GM18519 (cell line): ENCODE data around the gene FLAD1.

Experiments
- ATAC-seq: cut with Tn5 transposase; IDR thresholded peaks from one replicate; pipeline ENCODE4 v1.9.1; 2021; ENCODE audit warnings: mild to moderate bottlenecking, moderate library complexity; ENCODE audit not compliant: unreplicated experiment, low FRiP score

FLAD1 gene

DNA sequence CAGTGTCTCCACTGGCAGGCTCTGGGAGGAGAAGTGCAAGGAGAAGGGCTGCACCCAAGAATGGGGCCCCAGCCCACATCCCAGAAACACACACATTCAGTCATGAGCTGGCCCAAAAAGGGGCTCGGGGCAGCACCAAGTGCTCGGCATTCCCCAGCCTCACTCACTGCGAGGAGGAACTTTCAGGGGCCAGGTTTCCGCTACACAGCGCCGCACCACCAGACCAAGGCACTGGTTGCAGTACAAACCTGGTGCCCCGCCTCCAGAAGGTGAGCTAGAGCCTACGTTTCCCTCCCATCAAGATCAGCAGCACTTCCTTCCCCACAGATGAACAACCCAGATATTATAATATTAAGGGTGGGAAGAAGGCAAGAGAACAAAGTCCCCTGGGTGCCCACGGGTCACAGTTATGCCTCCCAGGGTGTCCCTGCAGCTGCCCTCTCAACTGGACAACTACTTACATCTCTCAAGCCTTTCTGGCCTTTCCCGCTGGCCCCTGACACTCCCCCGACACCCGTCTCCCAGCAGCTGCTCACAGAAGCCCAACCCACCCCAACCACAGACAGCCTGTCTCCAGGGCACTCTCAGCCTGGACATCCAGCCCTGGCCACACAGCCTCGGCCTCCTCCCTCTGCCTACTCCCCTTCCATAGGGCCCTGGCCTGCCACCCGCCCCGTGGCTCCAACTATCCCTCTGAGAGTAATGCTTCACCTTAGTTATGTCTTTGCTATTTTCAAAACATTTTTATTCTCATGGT is 31.1 kb upstream of the FLAD1 start:
- no peak for ATAC-seq

- no peak for ATAC-seq
Measured at GRCh38 chr1:154952664-154953063, 30.5 kb upstream of the FLAD1 start.

DNA sequence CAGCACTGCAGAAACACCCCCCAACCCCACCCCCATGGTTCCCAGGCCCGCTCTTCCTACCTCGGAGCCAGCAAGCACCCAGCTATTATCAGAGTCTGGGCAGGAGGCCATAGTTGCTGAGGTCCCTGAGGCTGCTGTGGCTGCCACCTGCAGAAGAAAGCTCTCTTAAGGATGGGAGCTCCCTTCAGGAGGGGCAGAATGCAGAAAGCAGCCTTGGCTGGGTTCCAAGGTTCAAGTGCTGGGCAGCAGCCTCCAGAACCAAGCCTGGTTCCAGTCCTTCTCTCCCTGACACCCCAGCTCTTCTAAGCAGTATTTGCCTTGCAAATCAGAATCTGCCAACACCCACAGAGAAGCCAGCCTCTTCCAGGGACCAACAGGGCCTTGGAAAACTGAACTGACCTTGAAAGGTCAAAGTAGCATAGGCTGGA is 29.5 kb upstream of the FLAD1 start:
- ATAC-seq = no peak

DNA sequence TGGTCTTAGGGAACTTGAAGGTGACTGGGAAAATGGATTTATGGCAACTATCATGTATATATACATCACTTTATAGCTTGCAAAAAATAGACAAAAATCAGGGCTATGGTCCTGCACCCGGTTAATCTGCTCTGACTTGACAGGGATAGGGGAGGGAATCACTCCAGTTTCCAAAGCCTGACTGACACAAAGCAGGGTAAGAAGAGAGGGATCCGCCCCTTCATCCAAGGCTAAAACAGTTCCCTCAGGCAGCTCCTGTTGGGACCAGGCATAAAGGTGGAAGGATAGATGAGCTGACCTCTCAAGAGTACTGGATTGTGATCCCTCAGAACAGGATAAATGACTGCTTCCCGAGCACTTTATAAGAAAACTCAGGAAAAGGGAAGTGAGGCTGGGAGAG is 28.6 kb upstream of the FLAD1 start:
- no peak for ATAC-seq

DNA sequence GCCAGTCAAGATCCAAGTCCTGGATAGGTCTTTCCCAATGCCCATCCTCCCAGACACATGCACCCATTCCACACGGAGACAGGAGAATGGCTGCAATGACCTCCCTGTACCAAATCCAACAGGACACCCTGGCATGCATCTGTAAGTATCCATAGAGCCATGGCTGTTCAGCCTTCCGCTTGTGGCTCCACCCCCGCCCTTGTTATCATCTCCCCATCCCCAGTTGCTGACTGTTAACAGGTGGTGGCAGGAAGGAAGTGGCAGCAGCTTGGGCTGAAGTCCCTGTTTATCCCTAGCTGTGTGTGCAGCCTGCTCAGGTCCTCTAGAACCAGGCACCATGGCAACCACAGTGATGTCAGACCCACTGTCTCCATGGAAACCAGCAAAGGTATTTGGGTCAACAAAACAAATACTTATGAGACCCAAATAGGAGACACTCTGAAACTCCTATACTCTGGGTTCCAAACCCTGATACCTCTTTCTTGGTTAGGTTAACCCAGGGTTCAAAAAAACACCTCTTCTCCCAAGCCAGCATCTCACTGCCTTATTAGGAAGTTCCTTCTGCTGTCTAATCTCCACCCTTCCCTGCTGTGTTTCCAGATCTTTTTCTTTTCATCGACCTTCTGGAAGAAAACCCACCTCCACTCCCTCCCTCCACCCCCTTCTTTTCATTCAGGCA is 28.0 kb upstream of the FLAD1 start:
- no peak for ATAC-seq

DNA sequence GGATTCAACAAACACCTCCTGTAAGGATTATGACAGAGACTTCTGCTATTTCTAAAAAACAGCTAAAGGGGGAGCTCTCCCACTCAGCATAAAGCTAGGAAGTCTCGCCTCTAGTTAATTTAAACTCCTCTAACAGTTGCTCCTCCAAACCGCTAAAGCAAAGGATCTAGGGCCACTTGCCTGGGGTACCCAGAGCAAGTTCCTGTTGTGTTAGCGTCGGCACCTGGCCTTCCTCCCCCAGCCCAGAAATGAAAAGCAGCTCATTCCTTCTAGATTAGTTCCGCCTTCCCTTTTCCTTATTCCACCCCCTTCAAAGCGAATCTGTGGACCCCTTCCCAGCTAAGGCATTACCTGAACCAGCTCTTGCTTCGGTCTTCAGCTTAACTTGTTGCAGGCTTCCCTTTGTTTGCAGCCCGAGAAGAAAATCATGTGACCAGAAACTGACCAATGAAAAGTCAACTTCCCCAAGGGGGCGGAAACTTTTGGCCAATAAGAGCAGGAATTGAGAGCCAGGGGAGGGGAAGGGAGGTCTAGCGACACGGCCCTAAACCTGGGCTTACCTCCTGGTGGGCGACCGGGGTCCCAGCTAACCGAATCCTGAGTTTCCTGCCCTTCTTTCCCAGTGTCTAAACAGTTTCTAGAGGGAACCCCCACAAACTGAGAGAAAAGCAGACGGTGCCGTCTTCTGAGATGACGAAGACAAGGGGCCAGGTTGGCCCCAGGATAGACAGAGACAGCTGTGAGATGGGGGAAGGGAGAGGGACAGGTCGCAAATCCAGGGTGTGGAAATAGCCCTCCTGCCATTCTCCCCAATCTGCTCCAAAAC is 27.2 kb upstream of the FLAD1 start, which contains the start of gene PBXIP1:
TSS of gene PBXIP1 (minus strand) at position 382 of the 826 bp plus-strand sequence. CDS start 2,378 bp downstream, outside the sequence.
- ATAC-seq = no peak

GRCh38 chr1:154956544-154956941 is 26.6 kb upstream of the FLAD1 start:
- ATAC-seq = no peak

DNA sequence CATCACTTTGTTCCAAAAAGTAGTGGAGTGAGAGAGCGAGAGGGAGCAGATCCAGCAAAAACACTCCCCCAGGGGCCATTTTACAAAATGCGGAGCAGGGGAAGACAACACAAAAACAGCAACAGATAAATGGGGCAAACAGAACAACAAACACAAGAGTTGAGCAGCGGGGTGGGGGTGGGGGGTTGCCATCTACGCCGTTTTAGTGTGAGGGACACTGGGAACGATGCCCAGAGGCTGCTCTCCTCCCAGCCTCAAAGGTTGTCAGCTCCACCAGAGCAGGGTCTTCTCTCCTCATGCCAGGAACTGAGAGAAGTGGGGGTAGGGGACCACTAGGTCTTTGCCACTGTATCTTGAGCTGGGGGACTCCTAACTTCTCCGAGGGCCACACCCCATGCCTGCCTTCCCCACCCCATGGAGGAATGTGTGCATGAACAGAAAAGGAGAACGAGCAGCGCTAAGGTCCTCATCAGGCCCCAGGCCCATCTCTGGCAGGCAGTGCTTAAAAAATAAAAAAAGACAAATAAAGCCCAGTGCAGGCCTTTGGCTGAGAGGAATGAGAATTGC is 26.0 kb upstream of the FLAD1 start:
- ATAC-seq = no peak

DNA sequence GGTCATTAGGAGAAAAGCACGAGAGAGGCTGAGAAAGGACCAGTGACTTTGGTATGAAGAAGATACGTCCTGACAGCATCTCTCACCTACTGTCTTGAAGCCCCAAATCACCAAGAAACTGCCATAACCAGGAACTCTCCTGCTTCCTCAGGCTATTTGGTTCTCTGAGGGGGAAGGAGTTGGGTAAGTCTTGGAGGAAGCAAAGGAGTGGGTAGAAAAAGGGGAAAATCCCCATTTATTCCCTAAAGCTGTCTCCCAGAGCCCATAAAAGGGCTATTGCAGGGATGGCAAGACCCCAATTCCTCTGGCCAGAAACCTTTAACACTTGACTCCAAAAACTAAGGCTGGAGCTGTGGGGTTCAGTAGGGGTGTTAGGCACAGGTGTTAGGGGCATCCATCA is 25.1 kb upstream of the FLAD1 start:
- no peak for ATAC-seq

DNA sequence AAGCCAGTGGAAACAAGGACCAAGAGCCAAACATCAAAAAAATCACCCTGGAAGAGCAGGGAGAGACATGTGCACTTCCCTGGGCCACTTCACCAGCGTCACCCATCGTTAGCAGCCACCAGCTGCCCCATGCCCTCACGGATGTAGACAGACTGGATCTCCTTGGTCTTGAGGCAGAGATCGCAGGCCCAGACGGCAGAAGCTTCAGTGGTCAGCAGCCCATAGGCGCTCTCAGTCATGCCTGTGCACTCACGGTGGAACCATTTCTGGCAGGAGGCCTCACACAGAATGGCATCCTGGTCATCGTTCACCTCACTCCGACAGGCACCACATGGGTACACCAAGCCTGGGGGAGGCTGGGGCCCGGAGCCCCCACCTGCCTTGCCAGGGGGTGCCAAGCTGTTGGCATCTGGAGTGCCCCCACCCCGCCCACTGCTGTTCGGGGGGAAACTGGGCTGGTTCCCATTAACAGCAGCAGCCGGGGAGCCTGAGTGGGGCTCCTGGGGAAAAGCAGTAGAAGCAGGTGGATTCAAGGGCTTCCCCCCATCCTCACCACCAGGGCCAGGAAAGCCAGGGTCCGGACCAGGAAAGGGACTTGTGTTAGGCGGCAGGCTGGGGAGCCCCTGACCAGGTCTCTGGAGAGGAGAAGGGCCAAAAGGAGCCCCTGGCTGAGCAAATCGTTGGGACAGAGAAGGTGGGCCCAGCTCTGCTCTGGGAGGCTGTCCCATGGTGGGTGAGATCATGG is 24.3 kb upstream of the FLAD1 start:
- no peak for ATAC-seq

GRCh38 chr1:154959426-154959780 is 23.7 kb upstream of the FLAD1 start:
- ATAC-seq = no peak

DNA sequence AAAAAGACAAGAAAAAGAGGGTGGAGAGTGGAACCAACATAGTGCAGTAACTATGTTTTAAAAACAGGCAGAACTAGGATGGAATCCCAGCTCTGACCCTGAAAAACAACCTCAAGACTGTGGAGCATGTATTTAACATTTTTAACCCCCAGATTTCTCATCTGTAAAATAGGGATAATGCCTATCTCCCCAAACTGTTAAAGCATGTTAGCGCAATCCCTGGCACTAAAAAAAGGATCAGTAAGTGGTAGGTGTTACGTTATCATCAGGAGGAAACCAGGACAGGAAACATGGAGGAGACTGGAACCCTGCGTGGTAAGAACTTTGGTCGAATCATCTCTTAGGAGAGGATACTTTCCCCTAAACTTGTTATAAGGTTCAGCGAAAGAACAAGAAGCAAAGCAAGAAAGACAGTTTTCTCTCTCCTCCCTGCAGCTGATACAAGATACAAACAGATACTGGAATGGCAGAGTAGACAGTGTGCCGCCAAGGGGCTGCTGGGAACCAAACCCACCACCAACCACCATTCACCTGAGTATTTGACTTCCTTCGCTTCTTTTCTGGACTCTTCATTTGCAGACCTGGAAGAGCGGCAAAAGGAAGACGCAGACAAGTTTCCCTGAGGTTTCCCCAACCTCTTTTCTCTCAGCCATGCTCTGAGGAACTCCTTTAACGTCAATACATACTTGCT is 22.6 kb upstream of the FLAD1 start:
- ATAC-seq = no peak

DNA sequence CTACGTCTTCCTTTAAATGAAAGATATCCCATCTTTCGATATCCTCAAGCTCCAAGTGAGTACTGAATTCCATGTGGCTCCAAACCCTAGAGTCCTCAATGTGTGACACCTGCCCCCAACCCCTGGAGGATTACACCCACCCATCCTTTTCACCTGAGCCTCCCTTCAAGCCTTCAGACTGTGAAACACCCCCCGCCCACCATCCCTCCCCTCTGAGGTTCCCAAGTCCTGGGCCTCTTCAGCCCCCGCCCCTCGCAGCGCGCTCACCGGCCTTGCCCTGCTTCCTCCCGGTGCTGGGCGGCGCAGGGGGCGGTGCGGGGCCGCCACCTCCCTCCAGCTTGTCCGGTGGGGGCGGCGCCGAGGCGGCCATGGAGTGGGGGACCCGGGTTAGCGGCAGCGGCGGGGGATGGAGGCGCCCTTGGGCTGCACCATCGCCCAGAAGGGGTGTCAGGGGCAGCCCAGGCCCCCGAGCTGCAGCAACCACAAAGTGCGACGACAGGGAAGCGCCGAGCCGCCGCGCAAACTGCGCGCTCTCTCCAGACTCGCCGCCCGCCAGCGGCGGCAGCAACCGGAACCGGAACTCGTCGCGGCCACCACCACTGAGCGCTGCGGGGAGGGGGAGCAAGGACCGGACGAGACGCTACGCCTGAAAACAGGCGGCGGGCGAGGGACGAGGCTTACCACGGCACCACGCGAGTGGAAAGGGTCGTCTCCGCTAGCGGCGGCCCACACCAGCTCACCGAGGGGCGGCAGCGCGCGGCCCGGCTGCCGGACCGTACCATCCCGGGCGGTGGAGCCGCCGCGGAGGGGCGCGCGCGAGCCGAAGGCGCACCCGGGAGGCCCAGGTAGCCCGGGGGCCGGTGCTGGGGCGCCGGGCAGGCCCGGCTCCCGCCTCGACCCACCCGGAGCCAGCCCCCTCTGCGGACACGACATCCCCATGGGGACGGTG is 21.7 kb upstream of the FLAD1 start, which contains the start of gene PYGO2:
TSS of gene PYGO2 (minus strand) at position 576 of the 949 bp plus-strand sequence. CDS start at position 370, 206 bp downstream.
- peak; percentile 40 for ATAC-seq

- peak; percentile 17 for ATAC-seq
Measured at GRCh38 chr1:154962156-154962749, 20.9 kb upstream of the FLAD1 start.

- ATAC-seq = no peak
Measured at GRCh38 chr1:154962795-154963330, 20.3 kb upstream of the FLAD1 start.

DNA sequence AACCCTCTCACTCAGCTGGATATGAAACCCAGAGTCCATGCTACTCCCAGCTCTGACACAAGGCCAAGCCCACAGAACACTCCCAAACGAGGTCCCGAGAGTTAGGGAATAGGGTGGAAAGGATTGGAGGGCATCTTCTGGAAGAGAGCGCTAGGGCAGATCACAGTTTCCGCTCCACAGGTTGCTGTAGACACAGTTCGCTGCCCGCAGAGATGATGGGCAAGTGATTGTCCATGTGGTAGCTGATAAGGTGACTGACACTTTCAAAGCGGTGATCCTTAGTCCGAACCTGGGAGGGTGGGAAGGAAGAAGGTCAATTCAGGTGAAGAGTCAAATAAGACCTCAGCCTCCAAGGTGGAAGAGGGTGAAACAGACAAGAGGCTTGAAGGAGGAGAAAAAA is 19.5 kb upstream of the FLAD1 start:
- no peak for ATAC-seq

DNA sequence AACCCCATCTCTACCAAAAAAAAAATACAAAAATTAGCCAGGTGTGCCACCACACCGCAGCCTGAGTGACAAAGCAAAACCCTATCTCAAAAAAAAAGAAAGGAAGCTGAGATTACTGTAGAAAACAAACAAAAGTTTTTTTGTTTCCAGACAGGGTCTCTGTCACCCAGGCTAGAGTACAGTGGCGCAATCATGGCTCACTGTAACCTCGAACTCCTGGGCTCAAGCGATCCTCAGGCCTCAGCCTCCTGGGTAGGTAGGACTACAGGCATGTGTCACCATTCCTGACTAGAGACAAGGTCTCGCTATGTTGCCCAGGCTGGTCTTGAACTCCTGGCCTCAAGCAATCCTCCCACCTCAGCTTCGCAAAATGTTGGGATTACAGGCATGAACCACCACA is 18.8 kb upstream of the FLAD1 start:
- ATAC-seq = no peak

- no peak for ATAC-seq
Measured at GRCh38 chr1:154966111-154966510, 17.0 kb upstream of the FLAD1 start.
